Activated T-cell treated with anti-CD3 and anti-CD28 coated beads, Interleukin-2, amount 50 U/mL, for 72 hours (primary cell): ENCODE results near the gene HDAC9. TPM values are rescaled to one million over a fixed set of nuclear protein-coding genes. Genes with fewer than 3 reads are reported as not detected.
A peak's percentile ranks its signal among the peaks of the same experiment; 100 is the strongest.

Source experiments
- ATAC-seq, 2 donors: fragments of 150-1000 bp; cut with Tn5 transposase; replicated peaks in 1 of 2; 2 replicates each; pipeline ENCODE4 v1.10.0; 2021; ENCODE audit warnings: moderate library complexity in 2 of 2, mild to moderate bottlenecking in 1 of 2
- DNase-seq, 2 donors: peaks; one replicate each; pipeline ENCODE4 v3.0.0; 2021 to 2022; ENCODE audit warnings: mixed read lengths in 1 of 2
- H3K27ac Mint-ChIP-seq: one replicate; pipeline ENCODE4 v1.8.0; 2022; ENCODE audit warnings: mild to moderate bottlenecking, moderate library complexity, mixed read lengths
- H3K27me3 Mint-ChIP-seq: one replicate; pipeline ENCODE4 v1.8.0; 2022; ENCODE audit warnings: low read depth, mixed read lengths
- H3K36me3 Mint-ChIP-seq, 2 donors: one replicate each; pipeline ENCODE4 v1.8.0; 2022; ENCODE audit warnings: mixed read lengths in 2 of 2, mild to moderate bottlenecking in 1 of 2; ENCODE audit not compliant: insufficient read depth in 2 of 2
- H3K4me1 Mint-ChIP-seq: one replicate; pipeline ENCODE4 v1.8.0; 2022; ENCODE audit warnings: low read depth, mixed read lengths
- H3K4me3 Mint-ChIP-seq, 2 donors: one replicate each; pipeline ENCODE4 v1.8.0; 2022; ENCODE audit warnings: mild to moderate bottlenecking in 2 of 2, mixed read lengths in 2 of 2, moderate library complexity in 2 of 2
- H3K9me3 Mint-ChIP-seq, 2 donors: one replicate each; pipeline ENCODE4 v1.8.0; 2022; ENCODE audit warnings: mixed read lengths in 2 of 2
- total RNA-seq, 2 donors: library from RNA; stranded (reverse); gene quantifications; one replicate each; pipeline ENCODE4 v1.2.3, GENCODE V29; 2022

HDAC9 gene
- total RNA-seq, 2 donors from 2014 or later = 0.55 to 2.9 TPM

DNA sequence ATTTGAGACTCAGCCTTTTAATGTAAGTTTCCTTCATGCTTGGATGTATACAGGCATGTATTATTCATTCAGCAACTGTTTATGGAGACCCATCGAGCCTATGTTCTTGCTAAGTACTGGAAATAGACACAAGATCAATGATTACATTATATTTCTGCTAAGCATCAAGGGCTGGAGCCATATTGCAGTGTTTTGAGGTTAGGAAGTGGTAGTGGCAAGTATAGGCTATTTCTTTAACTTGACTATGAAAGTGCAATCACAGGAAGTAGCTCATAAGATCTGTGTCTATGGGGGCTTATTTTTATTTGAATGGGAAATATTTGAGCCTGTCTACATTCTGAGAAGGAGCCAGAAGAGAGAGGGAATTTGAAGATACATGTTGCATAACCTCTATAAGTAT is 123.8 kb downstream of the HDAC9 start:
- H3K27me3 Mint-ChIP-seq = no peaks in the 10 kb centered on the region
- no peaks in the 10 kb centered on the region for H3K4me1 Mint-ChIP-seq
- H3K4me3 Mint-ChIP-seq = no peak overlapping the region
- H3K27ac Mint-ChIP-seq = no peak overlapping the region
- DNase-seq = no peak
- no peak for ATAC-seq
- H3K36me3 Mint-ChIP-seq = no peaks in the 10 kb centered on the region
- H3K9me3 Mint-ChIP-seq = peaks cover 2% of the 10 kb centered on the region in 2 donors

DNA sequence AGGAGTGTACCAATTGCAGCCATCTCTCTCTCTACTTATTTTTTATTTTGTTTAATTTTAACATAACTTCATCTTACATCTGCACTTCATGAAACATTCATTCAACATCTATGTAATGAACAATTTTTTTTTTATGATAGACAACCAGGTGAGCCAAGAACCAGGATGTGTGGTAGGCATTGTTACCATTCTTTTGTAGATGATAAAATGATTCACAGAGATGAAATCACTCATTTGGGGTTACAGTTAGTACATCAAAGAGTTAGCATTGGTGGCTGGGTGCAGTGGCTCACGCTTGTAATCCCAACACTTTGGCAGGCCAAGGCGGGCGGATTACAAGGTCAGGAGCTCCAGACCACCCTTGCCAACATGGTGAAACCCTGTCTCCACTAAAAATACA is 127.8 kb downstream of the HDAC9 start:
- ATAC-seq = peak; percentile 44 to 56
- no peaks in the 10 kb centered on the region for H3K4me1 Mint-ChIP-seq

DNA sequence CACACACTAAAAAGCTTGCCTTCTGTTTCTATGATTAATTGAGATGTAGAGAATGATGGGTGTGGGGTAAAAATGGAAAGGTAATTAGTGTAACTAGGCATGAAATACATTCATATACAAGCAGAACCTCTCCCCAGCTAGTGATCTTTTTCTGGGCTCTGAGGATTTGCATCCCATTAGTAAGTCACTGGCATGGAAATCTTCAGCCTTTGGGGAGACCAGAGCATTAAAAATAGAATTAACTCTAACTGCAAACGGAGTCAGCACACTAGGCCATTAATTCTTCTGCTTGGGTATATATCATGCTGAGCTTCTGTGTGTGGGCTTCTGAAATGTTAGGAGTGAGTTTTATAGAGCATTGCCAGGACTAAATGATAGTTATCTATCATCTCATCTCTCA is 128.9 kb downstream of the HDAC9 start:
- Mint-ChIP-seq H3K9me3 (no peaks in the 10 kb centered on the region), H3K27me3 (no peaks in the 10 kb centered on the region), H3K36me3 (no peaks in the 10 kb centered on the region), H3K4me1 (no peaks in the 10 kb centered on the region), H3K27ac (no peak overlapping the region), H3K4me3 (no peak overlapping the region)
- ATAC-seq = no peak
- DNase-seq = no peak

More for the DNA sequence above, 127.8 kb downstream of the HDAC9 start:
- Mint-ChIP-seq H3K27me3 (no peaks in the 10 kb centered on the region), H3K36me3 (no peaks in the 10 kb centered on the region), H3K4me3 (no peak overlapping the region), H3K9me3 (no peaks in the 10 kb centered on the region), H3K27ac (no peak overlapping the region)
- DNase-seq = no peak

DNA sequence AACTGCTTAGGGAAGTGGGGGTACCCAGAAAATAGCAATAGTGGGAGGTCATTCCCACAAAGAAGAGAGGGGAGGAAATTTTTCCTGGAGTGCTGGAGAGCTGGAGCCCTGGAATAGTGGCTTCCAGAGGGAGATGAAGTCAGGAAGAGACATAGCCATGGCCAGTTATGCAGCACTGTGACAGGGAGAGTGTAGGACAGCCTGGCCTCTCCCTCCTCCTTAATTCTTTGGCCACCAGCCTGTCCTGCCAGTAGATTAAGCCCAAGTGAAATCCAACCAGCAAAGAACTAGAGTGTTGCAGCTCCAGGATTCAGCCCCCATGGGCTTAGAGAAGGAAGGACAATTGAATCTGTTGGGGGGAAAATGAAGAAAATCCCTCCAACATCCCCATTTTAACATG is 130.5 kb downstream of the HDAC9 start:
- no peak overlapping the region for H3K4me3 Mint-ChIP-seq
- no peak for DNase-seq
- H3K9me3 Mint-ChIP-seq = no peaks in the 10 kb centered on the region
- H3K36me3 Mint-ChIP-seq = no peaks in the 10 kb centered on the region
- H3K4me1 Mint-ChIP-seq = no peaks in the 10 kb centered on the region
- H3K27ac Mint-ChIP-seq = no peak overlapping the region
- no peaks in the 10 kb centered on the region for H3K27me3 Mint-ChIP-seq
- ATAC-seq = no peak

DNA sequence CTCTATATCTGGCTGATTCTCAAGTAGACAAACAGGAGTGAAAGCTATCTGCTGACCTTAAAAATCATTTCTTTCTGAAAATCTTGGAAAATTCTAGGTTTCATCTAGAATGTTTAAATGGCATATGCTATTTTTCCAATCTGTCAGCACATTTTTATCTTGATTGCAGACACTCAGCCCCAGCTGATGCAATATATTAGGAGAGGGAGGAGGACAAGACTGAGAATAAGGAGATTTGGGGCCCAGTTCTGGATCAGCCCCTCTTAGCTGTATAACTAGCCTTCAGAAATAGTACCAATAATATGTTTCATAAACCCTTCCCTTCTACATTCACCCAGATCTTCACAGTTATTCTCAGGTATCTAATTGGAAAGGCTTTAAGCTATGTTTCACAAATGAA is 131.2 kb downstream of the HDAC9 start:
- ATAC-seq (no peak), DNase-seq (no peak)
- no peak overlapping the region for H3K4me3 Mint-ChIP-seq
- H3K27me3 Mint-ChIP-seq = no peaks in the 10 kb centered on the region
- H3K36me3 Mint-ChIP-seq = no peaks in the 10 kb centered on the region
- no peaks in the 10 kb centered on the region for H3K9me3 Mint-ChIP-seq
- H3K4me1 Mint-ChIP-seq = no peaks in the 10 kb centered on the region
- no peak overlapping the region for H3K27ac Mint-ChIP-seq

DNA sequence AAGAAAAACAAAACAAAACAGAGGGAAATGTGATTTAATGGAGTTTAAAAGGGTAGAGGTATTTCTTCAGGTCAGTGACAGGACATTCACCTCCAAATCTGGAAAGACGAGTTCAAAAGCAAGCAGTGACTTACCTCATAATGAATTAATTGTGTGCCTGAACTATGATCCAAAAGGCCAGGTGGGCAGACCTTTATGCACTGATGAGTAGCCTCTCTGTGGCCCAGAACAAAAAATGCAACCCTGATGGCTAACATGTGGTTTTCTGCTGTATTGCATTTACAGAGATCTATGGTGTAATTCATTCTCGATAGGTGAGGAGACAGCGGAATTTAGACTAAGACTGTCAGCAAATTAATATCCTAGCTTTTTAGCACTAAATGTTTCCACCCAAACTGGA is 142.0 kb downstream of the HDAC9 start:
- no peak overlapping the region for H3K27ac Mint-ChIP-seq
- H3K27me3 Mint-ChIP-seq = no peaks in the 10 kb centered on the region
- H3K36me3 Mint-ChIP-seq = no peaks in the 10 kb centered on the region
- no peak for DNase-seq
- H3K9me3 Mint-ChIP-seq = peaks cover 1 to 3% of the 10 kb centered on the region in 2 donors
- peaks cover 16% of the 10 kb centered on the region for H3K4me1 Mint-ChIP-seq
- no peak overlapping the region for H3K4me3 Mint-ChIP-seq
- no peak for ATAC-seq

DNA sequence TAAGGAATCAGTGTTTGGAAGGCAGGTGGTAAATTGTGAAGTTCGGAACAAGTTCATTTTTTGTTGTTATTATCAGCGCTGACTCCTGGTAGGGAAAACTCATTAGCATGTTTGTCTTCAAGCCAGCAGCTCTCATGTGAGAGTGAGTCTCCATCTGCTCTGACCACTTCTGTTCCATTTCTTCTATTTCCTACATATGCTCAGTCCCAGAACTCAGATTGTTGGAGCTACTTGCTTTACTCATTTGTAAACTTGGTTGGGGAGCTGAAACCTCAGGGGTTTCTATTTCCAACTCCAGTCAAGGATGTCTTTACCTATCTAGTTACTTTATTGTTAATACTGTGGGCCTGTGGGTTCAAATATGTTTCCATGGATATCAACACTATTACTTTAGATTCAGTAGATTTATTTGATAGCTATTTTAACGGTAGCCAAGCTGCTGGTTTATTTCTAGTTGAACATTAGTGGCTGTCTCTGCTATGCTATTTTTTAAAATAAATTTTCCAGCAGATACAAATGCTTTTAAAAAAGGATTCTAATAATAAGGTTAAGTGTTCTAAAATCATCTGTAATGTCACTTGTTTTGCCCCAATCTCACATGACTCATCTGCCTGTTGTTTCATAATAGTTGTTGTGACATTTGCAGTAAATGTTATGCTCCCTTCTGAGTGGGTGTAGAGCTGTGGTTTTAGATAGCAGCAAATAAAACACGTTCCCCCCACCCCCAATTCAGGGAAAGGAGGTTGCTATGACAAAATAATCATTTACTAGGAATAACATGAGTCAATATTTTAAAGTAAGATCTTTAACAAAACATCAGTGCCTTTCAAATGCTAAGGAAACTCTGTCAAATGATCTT is 143.3 kb downstream of the HDAC9 start:
- H3K36me3 Mint-ChIP-seq = no peaks in the 10 kb centered on the region
- peaks cover 16% of the 10 kb centered on the region for H3K4me1 Mint-ChIP-seq
- H3K9me3 Mint-ChIP-seq = peaks cover 1 to 3% of the 10 kb centered on the region in 2 donors
- H3K4me3 Mint-ChIP-seq = peak overlapping the region in 1 of 2 donors; percentile 72
- H3K27me3 Mint-ChIP-seq = no peaks in the 10 kb centered on the region
- ATAC-seq = peak; percentile 74 to 81
- DNase-seq = peak; percentile 26 to 33
- peak overlapping the region; percentile 93 for H3K27ac Mint-ChIP-seq

DNA sequence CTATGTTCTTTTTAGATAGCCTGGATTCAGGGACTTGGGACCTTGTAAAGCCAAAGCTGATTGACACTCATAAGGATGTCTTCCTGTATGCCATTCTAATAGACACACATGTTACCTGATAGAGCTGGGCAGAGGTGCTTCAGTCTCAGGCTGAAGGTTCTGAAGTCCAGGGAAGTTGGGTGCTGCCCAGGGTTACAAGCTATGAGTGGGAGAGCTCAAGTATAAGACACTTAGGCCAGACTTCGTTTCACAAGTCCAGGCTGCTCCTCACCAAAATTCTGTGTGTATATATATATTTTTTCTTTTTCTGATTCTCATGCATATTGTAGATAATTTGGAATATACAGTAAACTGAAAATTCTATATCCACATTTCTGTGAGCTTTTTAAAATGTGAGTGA is 144.2 kb downstream of the HDAC9 start:
- H3K27ac Mint-ChIP-seq = peak overlapping the region; percentile 93
- peaks cover 1 to 3% of the 10 kb centered on the region in 2 donors for H3K9me3 Mint-ChIP-seq
- H3K27me3 Mint-ChIP-seq = no peaks in the 10 kb centered on the region
- H3K4me3 Mint-ChIP-seq = no peak overlapping the region
- ATAC-seq (no peak), DNase-seq (no peak)
- H3K36me3 Mint-ChIP-seq = no peaks in the 10 kb centered on the region
- H3K4me1 Mint-ChIP-seq = peaks cover 16% of the 10 kb centered on the region

DNA sequence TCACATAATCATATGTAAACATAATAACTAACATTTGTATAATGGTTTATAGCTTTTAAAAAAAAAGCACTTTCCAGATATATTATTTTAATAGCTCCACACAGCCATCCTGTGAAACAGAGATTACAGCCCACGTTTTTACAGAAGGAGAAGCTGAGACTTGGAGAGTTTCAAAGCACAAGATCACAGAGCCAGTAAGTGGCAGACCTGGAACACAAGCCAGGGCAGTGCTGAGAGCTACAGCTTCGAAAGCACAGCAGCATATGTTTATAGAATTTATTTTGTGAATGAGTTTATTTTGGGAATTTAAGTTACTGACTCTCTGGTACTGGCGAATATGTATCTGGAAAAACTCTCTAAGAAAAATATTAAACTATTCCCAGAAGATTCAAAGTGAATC is 149.4 kb downstream of the HDAC9 start:
- ATAC-seq = no peak
- Mint-ChIP-seq H3K27me3 (no peaks in the 10 kb centered on the region), H3K27ac (no peak overlapping the region), H3K4me1 (no peaks in the 10 kb centered on the region), H3K9me3 (peaks cover 0 to 1% of the 10 kb centered on the region in 2 donors), H3K36me3 (peaks cover 0 to 2% of the 10 kb centered on the region in 2 donors), H3K4me3 (no peak overlapping the region)
- DNase-seq = no peak

DNA sequence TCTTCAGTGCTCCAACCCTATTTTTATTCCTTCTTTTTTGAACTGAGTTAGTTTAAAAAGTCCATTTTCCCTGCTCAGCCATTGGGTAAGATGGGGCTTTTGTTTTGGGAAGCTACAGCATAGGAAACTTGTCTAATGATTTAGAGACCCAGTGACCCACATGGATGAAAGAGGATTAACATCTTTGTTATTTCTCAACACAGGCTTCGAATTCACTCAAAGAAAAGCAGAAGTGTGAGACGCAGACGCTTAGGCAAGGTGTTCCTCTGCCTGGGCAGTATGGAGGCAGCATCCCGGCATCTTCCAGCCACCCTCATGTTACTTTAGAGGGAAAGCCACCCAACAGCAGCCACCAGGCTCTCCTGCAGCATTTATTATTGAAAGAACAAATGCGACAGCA is 152.0 kb downstream of the HDAC9 start:
- H3K27ac Mint-ChIP-seq = no peak overlapping the region
- peaks cover 0 to 2% of the 10 kb centered on the region in 2 donors for H3K36me3 Mint-ChIP-seq
- H3K9me3 Mint-ChIP-seq = no peaks in the 10 kb centered on the region
- ATAC-seq = no peak
- DNase-seq = no peak
- H3K27me3 Mint-ChIP-seq = no peaks in the 10 kb centered on the region
- no peaks in the 10 kb centered on the region for H3K4me1 Mint-ChIP-seq
- H3K4me3 Mint-ChIP-seq = no peak overlapping the region

DNA sequence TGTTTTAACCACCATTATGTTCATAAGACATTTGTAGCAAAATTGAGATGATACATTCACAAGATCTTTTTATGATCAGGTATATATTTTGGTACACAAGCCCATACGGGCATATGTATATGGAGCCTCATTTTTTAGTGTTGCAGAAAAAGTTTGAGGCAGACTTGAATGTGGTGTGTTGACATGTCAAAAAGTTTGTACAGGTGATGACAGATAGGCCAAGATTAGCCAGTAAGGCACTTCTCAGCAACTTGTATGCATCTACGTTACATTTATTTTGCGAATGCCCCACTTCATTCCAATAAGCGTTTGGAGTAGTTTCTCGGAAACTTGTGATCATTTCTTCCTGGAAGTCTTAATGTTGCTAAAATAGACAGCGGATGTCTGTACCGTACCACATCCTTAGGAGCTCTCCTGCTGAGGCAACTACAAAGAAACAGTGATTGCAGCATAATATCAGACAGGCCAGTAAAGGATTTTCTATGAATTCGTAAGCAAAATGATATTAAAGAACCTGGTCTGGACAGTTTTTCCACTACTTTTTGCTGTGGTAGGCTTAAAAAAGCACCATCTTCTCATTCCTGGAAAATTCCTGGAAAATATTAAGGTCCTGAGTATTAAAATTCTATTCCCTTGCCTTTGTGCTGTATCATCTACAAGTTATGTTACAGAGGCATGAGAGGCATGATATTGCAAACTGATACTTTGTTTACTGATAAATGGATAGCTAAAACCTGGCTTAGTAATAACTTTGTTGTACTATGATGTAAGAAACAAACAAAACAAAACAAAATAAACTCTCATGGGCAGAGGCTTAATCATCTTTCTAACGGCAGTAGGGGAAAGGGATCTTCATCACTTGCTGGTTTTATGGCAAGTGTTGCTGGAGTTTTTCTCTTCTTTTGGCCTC is 153.6 kb downstream of the HDAC9 start:
- ATAC-seq (peak in 1 of 2 donors; percentile 77), DNase-seq (no peak)
- Mint-ChIP-seq H3K27ac (peak overlapping the region; percentile 85), H3K4me3 (peak overlapping the region in 1 of 2 donors; percentile 59), H3K4me1 (no peaks in the 10 kb centered on the region), H3K36me3 (peaks cover 0 to 2% of the 10 kb centered on the region in 2 donors), H3K9me3 (no peaks in the 10 kb centered on the region), H3K27me3 (no peaks in the 10 kb centered on the region)

DNA sequence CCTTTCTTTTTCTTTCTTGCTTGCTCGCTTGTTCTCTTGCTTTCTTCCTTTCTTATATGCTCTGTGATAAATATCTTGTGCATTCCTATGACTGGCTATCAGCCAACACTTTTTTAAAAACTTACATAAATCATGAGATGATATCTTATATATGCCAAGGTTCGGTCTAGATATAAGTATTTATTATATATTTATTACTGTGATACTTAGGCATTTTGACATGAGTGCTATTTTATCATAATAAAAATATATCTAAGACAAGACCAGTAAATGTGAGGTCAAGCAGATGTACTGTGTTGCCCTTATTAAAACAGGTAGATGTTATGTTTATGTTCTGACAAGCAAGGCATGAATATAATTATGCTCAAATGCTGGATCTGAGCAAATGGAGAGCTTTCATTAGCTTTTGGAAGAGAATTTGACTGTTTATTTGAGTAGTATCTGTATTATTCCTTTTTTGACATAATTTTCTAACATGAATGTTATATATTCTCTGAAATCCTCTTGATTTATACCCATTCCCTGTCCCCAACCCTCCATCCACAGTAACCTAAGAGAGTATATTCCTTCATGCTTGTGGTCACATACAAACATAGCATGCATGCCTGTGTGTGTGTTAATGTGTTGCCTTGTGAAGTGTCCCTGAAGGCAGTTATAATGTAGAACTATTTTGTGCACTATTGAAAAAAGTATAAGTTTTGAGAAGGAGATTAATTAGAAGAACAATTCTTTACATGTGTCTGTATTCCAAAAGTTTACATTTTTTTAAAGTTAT is 158.0 kb downstream of the HDAC9 start:
- Mint-ChIP-seq H3K36me3 (no peaks in the 10 kb centered on the region), H3K27ac (no peak overlapping the region), H3K4me3 (no peak overlapping the region), H3K4me1 (no peaks in the 10 kb centered on the region), H3K9me3 (no peaks in the 10 kb centered on the region), H3K27me3 (no peaks in the 10 kb centered on the region)
- DNase-seq (no peak), ATAC-seq (no peak)

DNA sequence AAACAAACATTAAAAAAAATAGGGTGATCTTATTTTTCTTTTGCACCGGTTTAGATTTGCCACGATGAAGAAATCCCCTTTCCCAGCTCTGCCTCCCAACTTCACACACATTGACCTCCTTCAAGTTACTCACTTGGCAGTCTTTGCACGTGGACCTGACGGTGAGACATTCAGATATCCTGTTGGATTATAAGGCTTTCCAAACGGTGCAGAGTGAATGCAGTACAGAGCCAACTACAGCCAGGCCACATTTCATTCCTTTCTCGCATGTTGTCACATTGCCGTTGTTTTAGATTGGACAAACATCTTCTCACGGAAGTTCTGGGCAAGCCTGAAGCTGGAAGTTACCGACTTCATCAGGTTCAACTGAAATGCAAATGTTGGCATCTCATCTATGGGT is 159.2 kb downstream of the HDAC9 start:
- DNase-seq = no peak
- Mint-ChIP-seq H3K9me3 (no peaks in the 10 kb centered on the region), H3K36me3 (no peaks in the 10 kb centered on the region), H3K4me3 (no peak overlapping the region), H3K27ac (no peak overlapping the region), H3K4me1 (no peaks in the 10 kb centered on the region), H3K27me3 (no peaks in the 10 kb centered on the region)
- no peak for ATAC-seq
